NOMO-1 (cell line): ENCODE results near the gene LGR4.

Experiments used
- DNase-seq, 2 experiments: peaks; one replicate each; lab custom pipeline; 2025; ENCODE audit not compliant: unreplicated experiment in 2 of 2; lab: John Stamatoyannopoulos, UW

Gene LGR4

GRCh38 chr11:27436916-27437315, 35.7 kb downstream of the LGR4 start:
- no peak for DNase-seq

- no peak for DNase-seq
These were observed 38.8 kb downstream of the LGR4 start for GRCh38 chr11:27433742-27434141.

- no peak for DNase-seq
These were observed 40.8 kb downstream of the LGR4 start for GRCh38 chr11:27431808-27432207.

GRCh38 chr11:27429761-27430393, 42.7 kb downstream of the LGR4 start:
- DNase-seq = no peak

- DNase-seq = no peak
These were observed 45.2 kb downstream of the LGR4 start for GRCh38 chr11:27427183-27427980.

- DNase-seq = no peak
These were observed 46.8 kb downstream of the LGR4 start for GRCh38 chr11:27425814-27426213.

- DNase-seq = peak; percentile 43 to 74
These were observed 49.5 kb downstream of the LGR4 start for GRCh38 chr11:27423125-27423524.

- DNase-seq = no peak
These were observed 50.6 kb downstream of the LGR4 start for GRCh38 chr11:27421819-27422494.

GRCh38 chr11:27420722-27421572, 51.6 kb downstream of the LGR4 start:
- DNase-seq = peak in 1 of 2 experiments; percentile 12

- no peak for DNase-seq
These were observed 52.4 kb downstream of the LGR4 start for GRCh38 chr11:27420217-27420616.

GRCh38 chr11:27418356-27418755, 54.2 kb downstream of the LGR4 start:
- no peak for DNase-seq

- DNase-seq = no peak
These were observed 55.9 kb downstream of the LGR4 start for GRCh38 chr11:27416568-27417176.

- no peak for DNase-seq
These were observed 57.9 kb downstream of the LGR4 start for GRCh38 chr11:27414644-27415043.

GRCh38 chr11:27413218-27413617, 59.4 kb downstream of the LGR4 start:
- DNase-seq = no peak

- no peak for DNase-seq
These were observed 60.3 kb downstream of the LGR4 start for GRCh38 chr11:27412192-27412691.

GRCh38 chr11:27411328-27411727, 61.3 kb downstream of the LGR4 start:
- no peak for DNase-seq

- DNase-seq = no peak
These were observed 62.3 kb downstream of the LGR4 start for GRCh38 chr11:27410272-27410671.

- DNase-seq = peak; percentile 5 to 28
These were observed 62.8 kb downstream of the LGR4 start for GRCh38 chr11:27409742-27410141.

GRCh38 chr11:27409049-27409448, 63.5 kb downstream of the LGR4 start:
- no peak for DNase-seq

GRCh38 chr11:27408246-27408800, 64.3 kb downstream of the LGR4 start:
- DNase-seq = no peak
